Natural killer cell (primary cell): ENCODE measurements around the gene GRID2. TPM values are rescaled to one million over a fixed set of nuclear protein-coding genes. Genes with fewer than 3 reads are reported as not detected.

Experiments
- ATAC-seq, 3 donors: fragments of 150-1000 bp in 2 of 3; fragments of 200-7000 bp in 1 of 3; cut with Tn5 transposase; 1 replicate in 1 of 3; 2 replicates in 2 of 3; pipeline ENCODE4 v1.10.0; 2021; ENCODE audit warnings: mild to moderate bottlenecking in 2 of 3, moderate library complexity in 2 of 3
- DNase-seq, 2 donors: peaks; one replicate each; pipeline versions ENCODE4 v3.0.0 to v3.0.0-alpha.2; 2013 to 2021; ENCODE audit warnings: mixed read lengths in 1 of 2
- H3K27ac ChIP-seq: one replicate; pipeline ENCODE4 v1.5.1; 2013; ENCODE audit warnings: mild to moderate bottlenecking, low read length
- H3K27me3 ChIP-seq: one replicate; pipeline ENCODE4 v1.6.1; 2013; ENCODE audit warnings: low read length; ENCODE audit not compliant: control insufficient read depth, insufficient read depth
- H3K36me3 ChIP-seq: one replicate; pipeline ENCODE4 v1.6.1; 2013; ENCODE audit warnings: low read length; ENCODE audit not compliant: control insufficient read depth, insufficient read depth
- H3K4me1 ChIP-seq: one replicate; pipeline ENCODE4 v1.6.1; 2013; ENCODE audit warnings: low read length; ENCODE audit not compliant: control insufficient read depth, insufficient read depth
- H3K4me3 ChIP-seq: one replicate; pipeline ENCODE4 v1.5.1; 2013; ENCODE audit warnings: low read length
- H3K9me3 ChIP-seq: one replicate; pipeline ENCODE4 v1.6.1; 2013; ENCODE audit warnings: low read length; ENCODE audit not compliant: control insufficient read depth, insufficient read depth
- H3K27ac Mint-ChIP-seq, 2 donors: one replicate each; pipeline ENCODE4 v1.8.0; 2022; ENCODE audit warnings: mild to moderate bottlenecking in 2 of 2, mixed read lengths in 2 of 2, moderate library complexity in 1 of 2
- H3K27me3 Mint-ChIP-seq, 2 donors: one replicate each; pipeline ENCODE4 v1.8.0; 2022; ENCODE audit warnings: low read depth in 2 of 2, mixed read lengths in 2 of 2
- H3K36me3 Mint-ChIP-seq: one replicate; pipeline ENCODE4 v1.8.0; 2022; ENCODE audit warnings: mixed read lengths
- H3K4me1 Mint-ChIP-seq, 2 donors: one replicate each; pipeline ENCODE4 v1.8.0; 2022; ENCODE audit warnings: mixed read lengths in 2 of 2
- H3K4me3 Mint-ChIP-seq: one replicate; pipeline ENCODE4 v1.8.0; 2022; ENCODE audit warnings: mild to moderate bottlenecking, moderate library complexity, mixed read lengths
- H3K9me3 Mint-ChIP-seq, 2 donors: one replicate each; pipeline ENCODE4 v1.8.0; 2022; ENCODE audit warnings: mixed read lengths in 2 of 2
- WGBS: methylation state at CpG from one replicate; pipeline ENCODE4 v1.1.7; 2013; ENCODE audit warnings: missing lambda C conversion rate; ENCODE audit not compliant: insufficient coverage; 5-methylcytosine and 5-hydroxymethylcytosine counted together
- intact Hi-C: fragments of 100-400 bp; cut with micrococcal nuclease; formaldehyde crosslinking; loops from one replicate; pipeline ENCODE4 v1.14.2; 2022
- total RNA-seq, 4 donors: library from RNA; stranded (reverse); fragments of 120-200 nt in 1 of 4; gene quantifications; one replicate each; pipeline versions ENCODE4 v1.2.3 to v1.2.4, GENCODE V29; 2013 to 2022
- TF ChIP-seq, protein P1 (sequence below): fragments of 200-600 bp; IDR thresholded peaks from one replicate; pipeline ENCODE4 v1.8.0; 2022; ENCODE audit warnings: antibody characterized with exemption

Gene GRID2
- total RNA-seq, 3 donors from 2014 or later (not counting 1 experiment from before 2014, with no cell fraction given): not detected

DNA sequence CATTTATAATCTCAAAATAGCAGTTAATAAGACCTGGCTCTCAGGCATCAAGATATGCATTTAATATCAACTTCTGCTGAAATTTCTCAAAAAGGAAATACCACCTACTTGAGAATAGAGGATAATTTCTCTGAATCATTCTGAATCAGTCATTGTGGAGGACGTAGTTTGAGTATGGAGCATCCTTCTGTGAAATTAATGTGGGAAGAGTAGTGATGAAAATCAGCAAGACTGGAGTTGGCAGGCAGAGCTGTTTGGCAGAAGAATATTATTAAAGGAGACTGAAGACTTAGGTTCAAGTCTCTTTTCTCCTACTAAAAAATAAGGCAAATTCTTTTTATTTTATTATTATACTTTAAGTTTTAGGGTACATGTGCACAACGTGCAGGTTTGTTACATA is 1199.2 kb downstream of the GRID2 start:
- H3K9me3 ChIP-seq: no peaks in the 10 kb centered on the region
- Mint-ChIP-seq H3K36me3 (no peaks in the 10 kb centered on the region), H3K27ac (no peak overlapping the region), H3K9me3 (peaks cover 12 to 14% of the 10 kb centered on the region in 2 donors), H3K27me3 (no peaks in the 10 kb centered on the region), H3K4me3 (no peak overlapping the region), H3K4me1 (no peaks in the 10 kb centered on the region)
- intact Hi-C loops: no loop called here
- H3K27me3 ChIP-seq: no peaks in the 10 kb centered on the region
- TF ChIP-seq, protein P1, sequence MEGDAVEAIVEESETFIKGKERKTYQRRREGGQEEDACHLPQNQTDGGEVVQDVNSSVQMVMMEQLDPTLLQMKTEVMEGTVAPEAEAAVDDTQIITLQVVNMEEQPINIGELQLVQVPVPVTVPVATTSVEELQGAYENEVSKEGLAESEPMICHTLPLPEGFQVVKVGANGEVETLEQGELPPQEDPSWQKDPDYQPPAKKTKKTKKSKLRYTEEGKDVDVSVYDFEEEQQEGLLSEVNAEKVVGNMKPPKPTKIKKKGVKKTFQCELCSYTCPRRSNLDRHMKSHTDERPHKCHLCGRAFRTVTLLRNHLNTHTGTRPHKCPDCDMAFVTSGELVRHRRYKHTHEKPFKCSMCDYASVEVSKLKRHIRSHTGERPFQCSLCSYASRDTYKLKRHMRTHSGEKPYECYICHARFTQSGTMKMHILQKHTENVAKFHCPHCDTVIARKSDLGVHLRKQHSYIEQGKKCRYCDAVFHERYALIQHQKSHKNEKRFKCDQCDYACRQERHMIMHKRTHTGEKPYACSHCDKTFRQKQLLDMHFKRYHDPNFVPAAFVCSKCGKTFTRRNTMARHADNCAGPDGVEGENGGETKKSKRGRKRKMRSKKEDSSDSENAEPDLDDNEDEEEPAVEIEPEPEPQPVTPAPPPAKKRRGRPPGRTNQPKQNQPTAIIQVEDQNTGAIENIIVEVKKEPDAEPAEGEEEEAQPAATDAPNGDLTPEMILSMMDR: no peak
- H3K27ac ChIP-seq: no peak overlapping the region
- no peak for DNase-seq
- H3K4me3 ChIP-seq: no peak overlapping the region
- ATAC-seq: no peak
- H3K4me1 ChIP-seq: no peaks in the 10 kb centered on the region
- 59% methylated on average over 1 of the region's 2 CpGs for WGBS
- no peaks in the 10 kb centered on the region for H3K36me3 ChIP-seq

DNA sequence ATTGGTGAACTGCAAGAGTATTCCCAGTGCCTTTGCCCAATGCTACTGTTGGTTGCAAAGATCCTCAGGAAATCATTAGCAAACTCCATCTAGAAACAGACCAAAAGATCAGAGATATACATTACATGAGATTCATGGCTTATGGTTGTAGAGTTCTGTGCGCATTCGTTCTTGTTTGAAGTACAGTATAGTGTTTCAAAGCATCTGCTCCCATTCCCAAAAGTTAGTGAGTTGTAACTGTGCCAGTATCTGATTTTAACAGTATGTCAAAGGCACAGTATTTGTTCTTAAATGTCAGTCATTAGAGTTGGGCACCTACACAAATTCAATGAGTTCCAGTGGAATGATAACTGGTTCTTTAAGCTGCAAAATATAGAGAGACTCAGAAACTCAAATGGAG is 1210.1 kb downstream of the GRID2 start:
- no peaks in the 10 kb centered on the region for H3K27me3 ChIP-seq
- H3K4me3 ChIP-seq: no peak overlapping the region
- H3K36me3 ChIP-seq: no peaks in the 10 kb centered on the region
- DNase-seq: no peak
- H3K36me3 Mint-ChIP-seq: no peaks in the 10 kb centered on the region
- H3K27me3 Mint-ChIP-seq: no peaks in the 10 kb centered on the region
- no peaks in the 10 kb centered on the region for H3K4me1 Mint-ChIP-seq
- no peak overlapping the region for H3K27ac ChIP-seq
- H3K9me3 Mint-ChIP-seq: peaks cover 10% of the 10 kb centered on the region in 2 donors
- H3K4me1 ChIP-seq: no peaks in the 10 kb centered on the region
- H3K27ac Mint-ChIP-seq: no peak overlapping the region
- H3K4me3 Mint-ChIP-seq: no peak overlapping the region
- intact Hi-C loops: no loop called here
- 87% methylated on average over 2 of the region's 2 CpGs for WGBS
- no peaks in the 10 kb centered on the region for H3K9me3 ChIP-seq
- ATAC-seq: no peak
- TF ChIP-seq, protein P1: no peak

DNA sequence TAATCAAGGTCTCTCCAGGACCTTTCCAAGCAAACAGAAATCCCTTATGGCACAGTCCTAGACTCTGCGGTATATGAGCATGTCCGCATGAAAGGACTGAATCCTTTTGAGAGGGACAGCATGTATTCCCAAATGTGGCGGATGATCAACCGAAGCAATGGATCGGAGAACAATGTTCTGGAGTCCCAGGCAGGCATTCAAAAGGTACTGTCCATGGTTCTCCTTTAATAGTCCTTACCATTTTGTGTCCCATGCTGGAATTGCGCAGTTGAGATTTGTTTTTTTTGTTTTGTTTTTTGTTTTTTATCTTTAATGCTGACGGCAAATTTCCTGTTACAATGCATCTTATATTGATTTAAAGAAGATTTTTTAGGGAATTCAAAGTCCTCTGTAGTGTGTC is 1211.4 kb downstream of the GRID2 start:
- Histone ChIP-seq H3K27me3 (no peaks in the 10 kb centered on the region), H3K27ac (no peak overlapping the region), H3K36me3 (no peaks in the 10 kb centered on the region), H3K4me3 (no peak overlapping the region), H3K4me1 (no peaks in the 10 kb centered on the region), H3K9me3 (no peaks in the 10 kb centered on the region)
- DNase-seq (no peak), ATAC-seq (no peak)
- TF ChIP-seq, protein P1: no peak
- Mint-ChIP-seq H3K27ac (no peak overlapping the region), H3K27me3 (no peaks in the 10 kb centered on the region), H3K9me3 (peaks cover 4 to 5% of the 10 kb centered on the region in 2 donors), H3K4me1 (no peaks in the 10 kb centered on the region), H3K4me3 (no peak overlapping the region), H3K36me3 (no peaks in the 10 kb centered on the region)
- intact Hi-C loops: no loop called here
- WGBS: 96% methylated on average over 6 of the region's 7 CpGs

DNA sequence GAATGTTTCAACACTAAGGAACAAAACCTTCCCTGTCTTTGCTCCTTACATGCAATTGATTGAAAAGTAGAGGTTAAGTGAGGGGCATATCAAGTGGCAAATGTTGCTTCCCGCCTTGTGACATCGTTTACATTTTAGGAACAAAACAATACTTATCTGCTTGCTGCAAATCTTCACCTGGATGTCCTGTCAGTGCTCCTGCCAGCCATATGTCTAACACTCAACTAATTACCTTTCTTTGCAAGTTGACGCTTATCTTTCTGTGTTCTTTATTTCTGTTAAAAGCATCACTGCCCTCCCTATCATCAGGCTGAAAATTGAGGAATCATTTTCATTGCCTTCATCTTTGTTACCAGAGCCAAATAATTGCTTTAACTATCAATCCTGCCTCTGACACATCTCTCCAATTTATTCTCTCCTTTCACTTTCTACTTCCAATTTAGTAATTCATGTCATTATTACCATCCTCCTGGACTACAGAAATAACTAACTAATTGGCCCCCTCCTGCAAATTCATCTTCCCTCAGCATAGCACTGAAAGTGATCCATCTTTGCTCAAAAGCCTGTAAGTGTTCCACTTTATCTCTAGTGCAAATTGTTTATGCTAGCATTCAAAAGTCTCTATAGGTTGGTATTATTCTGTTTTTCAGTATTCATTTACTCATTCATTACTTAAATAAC is 1226.1 kb downstream of the GRID2 start:
- ATAC-seq (no peak), DNase-seq (no peak)
- Histone ChIP-seq H3K36me3 (no peaks in the 10 kb centered on the region), H3K4me3 (no peak overlapping the region), H3K9me3 (no peaks in the 10 kb centered on the region), H3K4me1 (no peaks in the 10 kb centered on the region), H3K27me3 (no peaks in the 10 kb centered on the region), H3K27ac (no peak overlapping the region)
- WGBS: 89% methylated on average over 3 of the region's 3 CpGs
- Mint-ChIP-seq H3K27ac (no peak overlapping the region), H3K9me3 (peaks cover 26 to 30% of the 10 kb centered on the region in 2 donors), H3K4me1 (no peaks in the 10 kb centered on the region), H3K4me3 (no peak overlapping the region), H3K36me3 (no peaks in the 10 kb centered on the region), H3K27me3 (no peaks in the 10 kb centered on the region)
- intact Hi-C loops: no loop called here
- TF ChIP-seq, protein P1: no peak
